B cell (primary cell): ENCODE results near the gene ICA1. TPM values are rescaled to one million over a fixed set of nuclear protein-coding genes. Genes with fewer than 3 reads are reported as not detected.

Experiments used
- ATAC-seq: fragments of 200-7000 bp; cut with Tn5 transposase; one replicate; pipeline ENCODE4 v1.10.0; 2021; ENCODE audit warnings: low read depth, mild to moderate bottlenecking, moderate number of reproducible peaks, moderate library complexity
- CTCF ChIA-PET: fragments of 350-600 bp; sonication (Branson Sonifier 250); formaldehyde crosslinking; loops from one replicate; lab custom pipeline; 2021; ENCODE audit warnings: antibody characterized with exemption, inconsistent platforms; lab: Charles Lee
- POLR2A ChIA-PET: fragments of 350-600 bp; sonication (Branson Sonifier 250); formaldehyde crosslinking; loops from one replicate; lab custom pipeline; 2021; ENCODE audit warnings: antibody characterized with exemption; lab: Charles Lee
- DNase-seq: peaks from one replicate; pipeline ENCODE4 v3.0.0; 2013
- H2AFZ ChIP-seq: 2 replicates; pipeline ENCODE4 v1.6.1; 2012; ENCODE audit warnings: mild to moderate bottlenecking, low read depth, low read length; ENCODE audit not compliant: insufficient read depth, poor library complexity, severe bottlenecking
- H3K27ac ChIP-seq, 2 donors: 1 replicate in 1 of 2; 2 replicates in 1 of 2; pipeline ENCODE4 v1.5.1; 2012 to 2013; ENCODE audit warnings: low read length in 2 of 2, mild to moderate bottlenecking in 2 of 2, moderate library complexity in 1 of 2
- H3K27me3 ChIP-seq, 4 experiments: fragments of 200-600 bp in 1 of 4; sonication (generic) in 1 of 4; replicated peaks in 1 of 4; 1 replicate in 2 of 4; 2 replicates in 2 of 4; pipeline versions ENCODE4 v1.6.1 to v1.7.0; 2013 to 2016; ENCODE audit warnings: low read length in 3 of 4, mild to moderate bottlenecking in 2 of 4, mixed read lengths in 1 of 4, moderate library complexity in 1 of 4; ENCODE audit not compliant: insufficient read depth in 4 of 4, control insufficient read depth in 3 of 4; ENCODE audit errors: control extremely low read depth in 1 of 4
- H3K36me3 ChIP-seq, 2 experiments: replicated peaks in 1 of 2; 1 replicate in 1 of 2; 2 replicates in 1 of 2; pipeline versions ENCODE4 v1.6.1 to v1.7.1; 2013; ENCODE audit warnings: low read length in 1 of 2; ENCODE audit not compliant: insufficient read depth in 2 of 2, control insufficient read depth in 1 of 2; ENCODE audit errors: control extremely low read depth in 1 of 2, extremely low read depth in 1 of 2
- H3K4me1 ChIP-seq, 2 donors: fragments of 200-600 bp in 1 of 2; sonication (generic) in 1 of 2; 1 replicate in 1 of 2; 2 replicates in 1 of 2; pipeline versions ENCODE4 v1.5.1 to v1.6.1; 2013 to 2017; ENCODE audit warnings: low read length in 2 of 2; ENCODE audit not compliant: control insufficient read depth in 2 of 2, insufficient read depth in 2 of 2
- H3K4me2 ChIP-seq: replicated peaks from 2 replicates; pipeline ENCODE3; 2012; ENCODE audit warnings: mild to moderate bottlenecking, low read depth, low read length; ENCODE audit not compliant: poor library complexity, severe bottlenecking
- H3K4me3 ChIP-seq, 5 experiments: fragments of 200-600 bp in 1 of 5; sonication (generic) in 1 of 5; 1 replicate in 3 of 5; 2 replicates in 2 of 5; pipeline versions ENCODE4 v1.5.1 to v1.7.0; 2011 to 2016; ENCODE audit warnings: low read length in 4 of 5, mild to moderate bottlenecking in 4 of 5, low read depth in 2 of 5, control low read depth in 1 of 5, moderate library complexity in 1 of 5; ENCODE audit not compliant: insufficient read depth in 1 of 5; ENCODE audit errors: control extremely low read depth in 1 of 5, extremely low read depth in 1 of 5
- H3K79me2 ChIP-seq: fragments of 200-600 bp; sonication (generic); one replicate; pipeline ENCODE4 v1.6.0; 2016; ENCODE audit warnings: low read length; ENCODE audit not compliant: control insufficient read depth, insufficient read depth
- H3K9ac ChIP-seq: fragments of 200-600 bp; sonication (generic); 2 replicates; pipeline ENCODE4 v1.6.1; 2017; ENCODE audit warnings: mild to moderate bottlenecking, low read length, moderate library complexity
- H3K9me3 ChIP-seq, 3 donors: one replicate each; pipeline versions ENCODE4 v1.6.1 to v1.7.1; 2013; ENCODE audit warnings: low read length in 2 of 3; ENCODE audit not compliant: control insufficient read depth in 2 of 3, insufficient read depth in 1 of 3; ENCODE audit errors: control extremely low read depth in 1 of 3
- H4K20me1 ChIP-seq: 2 replicates; pipeline ENCODE4 v1.6.0; 2012; ENCODE audit warnings: mild to moderate bottlenecking, low read length; ENCODE audit not compliant: insufficient read depth, control insufficient read depth, poor library complexity, severe bottlenecking
- H3K27ac Mint-ChIP-seq: one replicate; pipeline ENCODE4 v1.8.0; 2021; ENCODE audit warnings: mixed read lengths
- H3K27me3 Mint-ChIP-seq: one replicate; pipeline ENCODE4 v1.8.0; 2021; ENCODE audit warnings: mixed read lengths
- H3K4me1 Mint-ChIP-seq: one replicate; pipeline ENCODE4 v1.8.0; 2021; ENCODE audit warnings: mixed read lengths
- H3K4me3 Mint-ChIP-seq: one replicate; pipeline ENCODE4 v1.8.0; 2021; ENCODE audit warnings: mixed read lengths
- H3K9me3 Mint-ChIP-seq: one replicate; pipeline ENCODE4 v1.8.0; 2022; ENCODE audit warnings: mixed read lengths; ENCODE audit not compliant: insufficient read depth
- CTCF ChIP-seq: fragments of 200-600 bp; IDR thresholded peaks from one replicate; pipeline ENCODE4 v1.8.0; 2022; ENCODE audit warnings: antibody characterized with exemption, mild to moderate bottlenecking
- EZH2 ChIP-seq: IDR thresholded peaks from 2 replicates; pipeline ENCODE4 v1.6.1; 2012; ENCODE audit warnings: borderline replicate concordance, low read depth, mild to moderate bottlenecking, moderate library complexity, low read length; ENCODE audit not compliant: insufficient read depth, poor library complexity, severe bottlenecking
- WGBS: methylation state at CpG from one replicate; pipeline ENCODE4 v1.1.5; 2013; ENCODE audit warnings: missing lambda C conversion rate; ENCODE audit not compliant: insufficient coverage; 5-methylcytosine and 5-hydroxymethylcytosine counted together
- intact Hi-C: fragments of 100-400 bp; cut with micrococcal nuclease; formaldehyde crosslinking; loops from one replicate; pipeline ENCODE4 v1.10.0; 2022
- polyA plus RNA-seq: library from polyadenylated mRNA; depleted of rRNA; stranded (reverse); fragments of >200 nt; gene quantifications from 2 replicates; pipeline ENCODE4 v1.2.3, GENCODE V29; 2012
- total RNA-seq, 2 donors: library from RNA; stranded (reverse); fragments of 120-200 nt in 1 of 2; gene quantifications; 1 replicate in 1 of 2; 2 replicates in 1 of 2; pipeline versions ENCODE4 v1.2.3 to v1.2.4, GENCODE V29; 2013 to 2022

The ICA1 gene
- total and polyA plus RNA-seq, 2 donors (not counting 1 experiment from before 2014, with no cell fraction given), result 0.03 TPM; not detected in 1

GRCh38 chr7:8291397-8292141, 29.6 kb upstream of the ICA1 start:
- DNase-seq (no peak), ATAC-seq (no peak)
- no peaks in the 10 kb centered on the region for H4K20me1 ChIP-seq
- peaks cover 22% of the 10 kb centered on the region for H3K27me3 Mint-ChIP-seq
- H3K4me3 ChIP-seq, result no peak overlapping the region
- no peaks in the 10 kb centered on the region for H3K9me3 ChIP-seq
- no peak overlapping the region for H2AFZ ChIP-seq
- WGBS, result 95% methylated on average over 3 of the region's 3 CpGs
- no peak for TF ChIP-seq CTCF
- no peaks in the 10 kb centered on the region for H3K79me2 ChIP-seq
- no peak overlapping the region for H3K4me3 Mint-ChIP-seq
- CTCF ChIA-PET, result no interaction called here
- no peaks in the 10 kb centered on the region for H3K36me3 ChIP-seq
- H3K27ac Mint-ChIP-seq, result no peak overlapping the region
- H3K9ac ChIP-seq, result no peak overlapping the region
- H3K27me3 ChIP-seq, result peaks cover 0 to 5% (median 2%) of the 10 kb centered on the region in 4 experiments
- POLR2A ChIA-PET, result no interaction called here
- H3K4me2 ChIP-seq, result no peak overlapping the region
- no peak overlapping the region for H3K27ac ChIP-seq
- intact Hi-C loops, result no loop called here
- H3K4me1 Mint-ChIP-seq, result peaks cover 2% of the 10 kb centered on the region
- H3K9me3 Mint-ChIP-seq, result no peaks in the 10 kb centered on the region
- H3K4me1 ChIP-seq, result no peaks in the 10 kb centered on the region

GRCh38 chr7:8290645-8291308, 28.8 kb upstream of the ICA1 start:
- H3K4me2 ChIP-seq, result no peak overlapping the region
- no peak for DNase-seq
- no peaks in the 10 kb centered on the region for H3K9me3 ChIP-seq
- H3K4me1 Mint-ChIP-seq, result peaks cover under 1% of the 10 kb centered on the region
- no peak for TF ChIP-seq EZH2
- TF ChIP-seq CTCF, result no peak
- H3K9me3 Mint-ChIP-seq, result no peaks in the 10 kb centered on the region
- CTCF ChIA-PET, result interaction anchor here (0.9 kb wide), 1 partner anchor 10 kb away, joined by 3 read pairs; no protein-coding TSS in a partner anchor
- no peaks in the 10 kb centered on the region for H3K4me1 ChIP-seq
- H3K9ac ChIP-seq, result no peak overlapping the region
- H3K4me3 Mint-ChIP-seq, result no peak overlapping the region
- intact Hi-C loops, result no loop called here
- H4K20me1 ChIP-seq, result no peaks in the 10 kb centered on the region
- POLR2A ChIA-PET, result no interaction called here
- no peak overlapping the region for H2AFZ ChIP-seq
- ATAC-seq, result no peak
- peaks cover 0 to 5% (median 2%) of the 10 kb centered on the region in 4 experiments for H3K27me3 ChIP-seq
- no peak overlapping the region for H3K27ac Mint-ChIP-seq
- no peaks in the 10 kb centered on the region for H3K36me3 ChIP-seq
- no peaks in the 10 kb centered on the region for H3K79me2 ChIP-seq
- H3K27me3 Mint-ChIP-seq, result peaks cover 20% of the 10 kb centered on the region
- no peak overlapping the region for H3K4me3 ChIP-seq
- no peak overlapping the region for H3K27ac ChIP-seq
- no CpG with 5 or more reads among the region's 3 CpGs for WGBS
